Fibroblast of skin of scalp (primary cell): ENCODE data around the gene FANK1.
A peak's percentile ranks its signal among the peaks of the same experiment; 100 is the strongest.

Experiments
- DNase-seq: peaks from one replicate; pipeline ENCODE4 v3.0.0-alpha.2; 2013

The FANK1 gene

DNA sequence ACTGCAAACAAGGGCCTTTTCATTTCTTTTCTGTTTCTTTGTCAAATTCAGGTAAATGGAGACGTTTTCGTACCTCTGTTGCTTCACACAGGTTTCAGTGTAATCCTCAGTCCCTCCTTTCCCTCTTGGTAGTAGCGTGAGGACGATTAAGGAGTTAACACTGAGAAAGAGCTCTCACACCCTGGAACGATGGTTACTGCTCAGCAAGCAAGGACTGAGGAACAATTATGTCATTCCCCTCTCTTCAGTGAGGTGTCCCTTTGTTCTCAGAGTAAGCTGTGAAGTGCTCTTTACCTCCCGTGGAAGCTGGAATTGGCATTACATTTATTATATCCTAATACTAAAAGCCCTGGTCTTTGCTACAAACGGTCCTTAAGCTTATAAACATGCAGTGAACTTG, 95.9 kb downstream of the FANK1 start:
- DNase-seq, result no peak

DNA sequence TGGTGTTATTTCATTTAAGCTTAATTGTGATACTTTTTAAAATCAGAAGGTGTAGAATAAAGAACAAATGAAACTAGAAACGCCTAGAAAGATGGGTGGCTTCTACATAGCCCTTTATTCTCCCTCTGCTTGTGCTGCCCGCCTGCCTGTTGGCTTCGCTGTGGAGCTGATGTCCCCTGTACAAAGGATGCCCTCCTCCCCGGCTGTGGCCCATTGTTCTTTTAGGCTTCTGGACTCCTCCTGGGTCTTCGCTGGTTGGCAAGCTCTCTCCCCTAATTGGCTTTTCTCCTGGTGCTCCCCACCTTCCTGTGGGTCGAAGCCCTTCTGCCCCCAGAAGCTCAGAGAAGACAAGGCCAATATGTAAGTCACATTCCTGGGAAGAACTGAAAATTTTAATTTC, 98.2 kb downstream of the FANK1 start:
- no peak for DNase-seq

DNA sequence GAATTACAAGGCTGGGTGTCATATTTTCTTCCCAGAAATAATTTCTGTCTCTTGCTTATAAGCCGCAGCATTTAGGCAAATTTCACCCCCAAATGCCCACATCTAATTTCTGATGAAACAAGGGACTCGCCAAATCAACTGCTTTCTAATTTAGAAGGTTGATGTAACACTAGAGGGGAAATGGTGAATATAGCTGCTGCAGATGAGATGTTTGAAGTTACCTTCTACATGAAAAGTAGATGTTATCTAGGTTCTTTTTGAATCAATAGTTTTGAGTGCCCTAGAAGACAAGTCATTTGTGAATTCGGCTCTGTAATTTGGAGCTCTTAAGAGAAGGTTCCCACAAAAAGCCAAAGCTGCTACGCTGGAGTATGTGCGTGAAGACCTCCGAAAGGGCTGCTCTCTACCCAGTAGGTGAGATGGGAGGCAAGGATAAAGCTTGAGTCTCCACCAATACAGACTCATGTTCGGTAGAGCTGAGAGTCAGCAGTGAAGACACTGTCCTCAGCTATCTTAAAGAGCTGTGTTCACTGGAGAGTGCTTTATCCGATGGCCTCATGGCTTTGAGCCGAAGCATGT, 99.5 kb downstream of the FANK1 start:
- DNase-seq, result no peak

DNA sequence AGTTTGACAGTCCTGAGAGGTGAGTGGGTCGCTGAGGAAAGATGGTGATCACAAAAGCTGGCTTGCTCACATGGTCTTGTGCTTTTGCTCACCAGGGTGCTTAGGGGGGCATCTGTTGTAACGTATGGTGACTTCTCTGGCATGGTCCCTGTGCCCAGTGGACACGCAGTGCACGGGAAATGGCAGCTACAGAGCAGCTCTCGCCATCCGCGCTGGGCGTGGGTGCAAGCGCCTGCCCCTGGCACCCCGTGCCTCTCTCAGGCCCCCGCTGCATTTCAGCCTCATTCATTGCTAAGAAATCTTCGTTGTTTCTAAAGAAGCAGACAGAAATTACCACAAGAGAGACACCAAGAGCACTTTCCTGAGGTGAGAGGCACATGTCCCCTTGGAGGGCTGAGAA, 101.2 kb downstream of the FANK1 start:
- no peak for DNase-seq

DNA sequence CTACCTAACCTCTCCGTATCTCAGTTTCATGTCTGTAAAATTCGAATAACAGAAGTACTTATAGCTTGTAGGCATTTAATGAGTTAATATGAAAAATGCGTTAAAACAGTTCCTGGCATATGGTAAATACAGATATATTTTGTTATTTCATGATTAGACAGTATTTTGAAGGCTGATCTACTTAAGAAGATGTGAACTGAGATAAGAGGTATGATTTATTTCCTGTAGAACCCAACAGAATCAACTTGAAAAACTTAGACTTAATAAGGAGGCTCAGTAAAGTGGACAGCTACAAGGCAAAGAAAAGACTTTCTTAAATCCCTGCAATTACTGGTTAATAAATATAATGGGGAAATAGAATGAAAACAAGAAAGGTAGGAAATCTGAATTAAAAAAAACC, 103.3 kb downstream of the FANK1 start:
- DNase-seq, result no peak

DNA sequence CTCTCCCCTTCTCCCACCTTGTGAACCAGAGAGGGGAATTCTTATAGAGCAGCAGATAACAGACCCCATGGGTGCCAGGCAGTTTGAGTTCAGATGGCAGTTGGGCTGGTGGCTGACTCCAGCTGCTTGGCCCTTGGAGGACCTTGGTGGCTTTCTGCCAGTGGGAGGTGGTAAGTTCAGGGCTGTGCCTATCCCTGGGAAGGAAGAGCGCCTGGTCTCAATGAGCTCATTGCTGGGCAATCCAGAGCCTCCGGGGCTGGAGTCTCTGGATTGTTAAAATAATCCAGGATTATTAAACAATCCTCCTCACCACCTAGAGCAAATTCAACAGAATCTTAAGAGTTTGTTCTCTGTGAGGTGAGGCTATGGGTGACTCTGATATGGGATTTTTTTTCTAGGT, 105.2 kb downstream of the FANK1 start:
- peak; percentile 53 for DNase-seq

DNA sequence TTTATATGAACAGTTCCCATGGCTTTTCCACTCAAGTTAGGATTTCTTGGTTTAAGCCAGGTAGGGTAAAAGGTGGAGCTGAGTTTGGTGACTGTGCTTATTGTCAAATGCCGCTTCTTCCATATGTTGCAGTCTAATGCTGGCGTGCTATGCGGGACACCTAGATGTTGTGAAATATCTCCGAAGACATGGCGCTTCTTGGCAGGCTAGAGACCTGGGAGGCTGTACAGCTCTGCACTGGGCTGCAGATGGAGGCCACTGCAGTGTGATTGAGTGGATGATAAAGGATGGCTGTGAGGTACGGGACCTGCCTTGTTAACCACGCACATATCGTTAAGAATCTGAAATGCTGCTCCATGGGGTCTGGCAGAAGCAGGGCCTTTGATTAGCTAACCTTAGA, 108.4 kb downstream of the FANK1 start:
- DNase-seq, result no peak

DNA sequence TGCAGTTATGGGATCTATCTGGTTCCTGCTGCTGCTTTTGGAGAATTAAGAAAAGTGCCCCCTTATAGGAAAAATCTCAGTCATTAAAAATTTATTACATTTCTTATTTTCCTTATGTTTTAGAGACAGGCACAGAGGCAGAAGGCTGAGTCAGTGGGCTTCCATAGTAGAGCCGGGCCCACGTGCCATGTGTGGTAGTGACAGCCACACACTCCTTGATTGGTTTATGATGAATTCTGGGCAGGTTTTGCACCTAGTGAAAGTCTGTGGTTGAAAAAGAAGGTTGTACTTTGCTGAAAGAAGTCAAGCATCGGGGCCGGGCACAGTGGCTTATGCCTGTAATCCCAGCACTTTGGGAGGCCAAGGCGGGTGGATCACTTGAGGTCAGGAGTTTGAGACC, 109.9 kb downstream of the FANK1 start:
- DNase-seq, result no peak

DNA sequence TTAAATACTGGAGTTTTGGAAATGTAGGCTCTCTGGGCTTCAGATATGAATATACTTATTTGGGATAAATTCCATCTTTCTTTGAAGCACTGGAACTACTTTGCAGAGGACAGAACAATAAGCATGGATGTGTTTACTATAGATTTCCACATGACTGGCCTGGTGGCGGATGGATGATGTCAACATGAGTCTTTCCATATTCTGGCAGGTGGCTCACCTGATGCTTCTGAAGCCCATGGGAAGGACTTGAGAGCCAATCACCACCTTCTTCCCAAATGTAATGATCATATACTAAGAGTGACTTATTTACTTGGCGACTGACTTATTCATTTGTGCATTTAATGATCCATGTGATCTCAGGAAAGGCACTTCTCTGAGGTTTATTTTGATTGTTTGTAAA, 110.5 kb downstream of the FANK1 start:
- no peak for DNase-seq

DNA sequence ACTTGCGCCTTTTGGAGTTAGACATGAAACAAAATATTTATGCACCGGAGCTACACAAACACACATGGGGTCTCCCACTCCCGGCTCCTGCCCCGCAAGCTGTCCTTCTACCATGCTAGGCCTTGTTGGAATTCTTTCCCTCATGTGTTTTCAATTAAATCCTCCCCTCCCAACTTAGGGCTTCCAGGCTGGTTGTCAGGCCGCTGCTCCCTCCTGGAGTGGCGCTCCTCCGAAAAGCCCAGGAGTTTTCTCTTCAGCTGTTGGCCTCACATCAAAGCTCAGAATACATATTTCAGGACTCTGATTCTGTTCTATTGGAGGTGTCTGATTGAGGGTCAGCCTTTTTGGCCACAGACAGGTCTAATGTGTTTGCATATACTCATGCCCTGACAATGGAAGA, 113.3 kb downstream of the FANK1 start:
- DNase-seq, result peak; percentile 68

DNA sequence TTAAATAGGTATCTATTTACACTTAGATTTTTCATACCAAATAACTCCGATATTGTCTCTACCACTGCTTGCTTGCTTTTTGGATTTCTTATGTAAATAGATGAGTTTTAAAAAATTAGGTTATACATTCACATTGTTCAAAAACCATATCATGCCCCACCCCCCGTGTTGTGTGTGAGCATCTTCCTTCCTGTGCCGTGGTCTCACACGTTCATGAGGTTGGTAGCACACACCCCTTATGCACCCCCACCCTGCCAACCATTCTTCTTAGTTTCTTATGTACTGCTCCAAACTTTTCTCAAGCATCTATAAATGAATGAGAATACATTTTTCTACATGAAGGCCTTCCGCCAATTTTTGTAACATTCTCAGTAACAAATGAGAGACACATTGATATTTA, 115.6 kb downstream of the FANK1 start:
- no peak for DNase-seq

DNA sequence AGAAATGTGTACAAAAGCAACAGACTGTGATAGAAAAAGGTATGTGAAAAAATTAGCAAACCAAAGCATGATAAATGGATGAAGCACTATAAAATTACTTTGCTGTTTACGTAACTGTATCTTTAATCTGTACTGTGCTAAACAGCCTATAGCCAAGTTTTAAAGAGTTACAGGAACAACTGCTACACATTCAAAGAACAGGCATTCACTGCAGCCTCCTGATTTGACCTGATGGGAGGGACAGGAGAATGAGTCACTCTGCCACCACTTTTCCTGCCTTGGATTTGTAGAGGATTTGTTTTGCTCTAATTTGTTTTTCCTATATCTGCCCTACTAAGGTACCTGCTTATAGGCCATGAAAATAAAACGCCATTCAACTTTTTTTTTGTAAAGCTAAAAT, 116.1 kb downstream of the FANK1 start:
- no peak for DNase-seq

DNA sequence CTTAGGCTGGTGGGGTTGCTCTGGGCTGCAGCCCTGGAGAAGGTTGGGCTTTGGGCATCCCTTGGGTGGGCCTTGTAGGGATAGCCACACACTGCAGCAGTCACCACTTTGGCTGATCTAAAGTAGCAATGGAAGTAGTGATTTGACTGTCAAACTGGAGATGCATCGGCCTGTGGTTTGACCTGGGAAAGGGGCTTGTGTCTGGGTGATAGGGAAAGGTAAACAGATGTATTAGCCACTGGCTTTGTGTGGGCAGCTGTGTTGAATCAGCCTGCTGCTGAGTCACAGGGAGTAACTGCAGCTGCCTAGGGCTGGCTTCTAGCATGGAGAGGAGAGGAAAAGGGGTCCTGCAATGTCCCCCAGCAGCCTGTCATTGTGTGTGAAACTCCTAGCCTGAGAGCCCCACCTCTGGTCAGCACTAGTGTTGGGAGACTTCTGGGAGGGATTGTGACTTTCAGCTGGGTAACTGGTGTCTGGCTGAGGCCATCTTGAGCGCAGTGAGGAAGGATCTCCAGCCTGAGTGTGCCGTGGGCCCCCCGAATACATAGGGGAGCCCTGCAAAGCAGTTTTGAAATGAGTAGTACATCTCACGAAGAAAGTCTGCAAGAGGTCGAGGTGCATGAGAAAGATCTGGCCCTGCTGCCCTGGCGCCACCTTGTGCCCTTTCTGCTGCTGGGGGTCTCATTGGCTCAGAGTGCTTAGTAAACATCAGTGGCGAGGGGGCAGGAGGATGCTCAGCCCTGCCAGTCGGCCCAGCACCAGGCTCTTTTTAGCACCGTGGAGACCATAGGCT, 117.3 kb downstream of the FANK1 start:
- peak; percentile 65 for DNase-seq

DNA sequence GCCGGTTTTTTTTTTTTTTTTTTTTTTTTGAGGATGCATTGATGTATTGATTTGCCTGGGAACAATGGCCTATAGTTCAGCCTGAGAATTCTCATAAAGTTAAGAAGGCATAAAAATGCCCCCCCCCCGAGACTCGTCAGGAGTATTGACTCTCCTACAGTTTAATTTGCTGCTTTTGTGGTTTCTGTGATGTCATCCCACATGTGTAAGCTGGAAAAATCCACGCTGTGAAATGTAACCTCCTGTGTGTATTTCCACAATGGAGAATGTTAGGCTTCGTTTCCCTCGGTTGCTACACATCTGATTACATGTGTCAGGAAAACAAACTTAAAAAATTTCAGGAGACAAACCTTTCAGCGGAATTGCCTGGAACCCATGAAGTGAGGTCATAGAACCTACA, 117.9 kb downstream of the FANK1 start:
- DNase-seq, result peak; percentile 65

DNA sequence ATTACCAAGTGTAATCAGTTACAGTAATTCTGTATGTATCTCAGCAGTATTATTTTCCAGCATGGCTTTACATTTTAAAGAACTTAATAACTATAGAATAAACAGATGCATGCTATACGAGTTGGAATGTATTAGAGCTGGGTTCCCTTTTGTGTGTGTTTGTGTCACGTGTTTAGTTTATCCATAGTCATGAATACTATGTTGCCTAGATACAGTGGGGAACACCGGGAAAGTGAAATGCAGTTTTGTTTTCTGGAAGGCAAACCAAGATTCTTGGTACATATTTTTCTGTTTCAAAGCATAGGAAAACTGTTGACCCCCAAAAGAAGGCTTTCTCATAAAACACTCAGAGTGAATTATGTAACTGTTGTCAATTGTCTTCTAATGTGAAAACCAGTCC, 119.0 kb downstream of the FANK1 start:
- DNase-seq, result no peak

DNA sequence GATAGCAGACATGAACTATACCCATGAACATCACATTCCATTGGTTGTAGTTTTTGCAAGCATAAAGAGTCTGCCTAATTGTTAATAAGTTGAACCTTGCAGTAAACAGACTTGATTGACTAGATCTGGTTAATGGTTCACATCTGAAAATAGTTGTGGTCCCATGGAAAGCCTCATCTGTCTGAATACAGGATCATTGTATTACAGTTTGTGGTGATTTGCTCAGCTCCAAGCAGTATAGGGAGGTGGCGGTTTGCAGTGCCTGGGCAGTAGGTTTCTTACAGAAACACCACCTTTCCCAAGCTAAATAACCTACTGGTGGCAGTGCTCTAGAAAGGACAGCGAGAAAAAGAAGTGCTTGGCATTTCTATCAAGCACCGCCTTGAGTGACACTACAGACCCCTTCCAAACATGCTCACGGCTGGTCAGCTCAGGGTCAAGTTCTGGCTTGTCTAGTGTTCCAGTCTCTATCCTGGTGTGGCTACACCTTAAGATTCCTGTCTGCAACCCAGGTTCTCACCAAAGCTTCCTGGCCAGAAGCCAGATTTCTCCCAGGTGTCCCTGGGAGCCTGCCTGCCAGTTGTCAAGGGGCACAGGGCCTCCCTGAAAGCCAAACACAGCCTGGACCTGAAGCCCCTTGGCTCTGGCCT, 119.9 kb downstream of the FANK1 start:
- no peak for DNase-seq

DNA sequence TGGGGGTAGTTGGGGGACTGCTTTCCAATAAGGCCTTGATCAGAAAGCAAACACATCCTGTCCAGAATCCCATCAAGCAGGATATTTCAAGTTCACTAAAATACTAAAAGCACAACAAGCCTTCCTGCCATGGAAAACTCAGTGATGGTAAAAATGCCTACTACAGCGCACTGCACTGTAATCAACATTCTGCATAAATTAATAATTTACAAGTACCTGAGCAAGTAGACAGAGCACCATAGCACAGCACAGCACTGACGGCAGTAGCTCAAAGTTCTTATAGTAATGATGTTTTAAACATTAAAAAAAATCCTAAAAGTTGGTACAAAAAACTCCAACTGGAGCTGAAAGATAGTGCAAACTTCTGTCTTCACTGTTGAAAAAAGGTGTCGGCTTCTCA, 120.5 kb downstream of the FANK1 start:
- DNase-seq, result no peak

DNA sequence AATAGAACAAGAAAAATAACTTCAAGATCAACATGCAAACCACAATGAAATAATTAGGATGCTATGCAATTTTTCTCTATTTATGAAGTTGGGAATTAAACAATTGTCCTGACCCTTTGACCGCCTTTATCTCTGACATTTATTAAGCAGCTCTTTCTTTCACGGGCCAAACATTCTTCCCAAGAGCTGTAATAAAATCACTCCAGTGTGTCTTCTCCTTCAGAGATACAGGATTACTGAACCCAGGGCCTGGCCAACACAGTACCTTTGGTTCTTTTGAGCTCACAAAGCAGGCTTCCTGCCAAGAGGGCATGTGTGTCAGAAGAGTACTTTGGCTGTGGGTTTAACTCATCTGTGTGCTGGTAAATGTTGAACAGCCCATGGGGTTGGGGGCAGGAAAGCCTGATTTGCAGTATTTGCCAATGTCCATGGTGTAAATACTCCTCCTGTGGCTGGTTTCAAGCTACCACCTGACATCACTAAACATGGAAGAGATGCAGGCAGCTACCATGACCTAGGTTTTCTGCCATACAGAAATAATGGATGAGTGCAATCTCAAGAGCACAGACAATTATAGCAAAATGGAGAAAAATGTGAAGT, 121.7 kb downstream of the FANK1 start:
- peak; percentile 35 for DNase-seq

DNA sequence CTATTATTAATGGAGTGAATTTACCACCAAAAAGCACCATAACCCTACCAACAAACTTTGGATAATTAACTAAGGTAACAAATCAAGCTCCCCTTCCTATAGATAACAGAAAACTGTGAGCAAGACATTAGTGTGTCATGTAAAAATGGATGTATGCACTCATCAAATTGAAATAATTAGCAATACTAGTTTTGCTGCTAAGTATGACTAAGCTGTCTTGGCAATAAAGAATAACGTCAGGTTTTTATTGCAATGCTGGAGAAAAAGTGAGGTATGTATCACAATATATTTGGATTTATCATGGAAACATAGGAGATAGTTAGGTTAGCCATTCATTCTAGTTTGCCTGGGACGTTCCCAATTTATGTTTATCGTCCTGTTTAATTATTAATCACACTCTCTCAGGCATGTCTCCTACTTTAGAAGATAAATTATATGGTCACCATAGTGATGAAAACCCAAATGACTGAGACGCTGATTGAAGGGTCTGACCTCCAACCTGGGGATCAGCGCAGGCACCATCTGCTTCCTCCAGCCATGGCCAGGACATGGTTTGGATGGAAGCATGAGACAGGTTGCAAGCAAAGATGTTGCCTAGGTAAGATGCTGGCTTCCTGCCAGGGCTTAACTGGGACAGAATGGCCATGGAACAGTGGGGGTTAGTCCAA, 125.6 kb downstream of the FANK1 start:
- no peak for DNase-seq

DNA sequence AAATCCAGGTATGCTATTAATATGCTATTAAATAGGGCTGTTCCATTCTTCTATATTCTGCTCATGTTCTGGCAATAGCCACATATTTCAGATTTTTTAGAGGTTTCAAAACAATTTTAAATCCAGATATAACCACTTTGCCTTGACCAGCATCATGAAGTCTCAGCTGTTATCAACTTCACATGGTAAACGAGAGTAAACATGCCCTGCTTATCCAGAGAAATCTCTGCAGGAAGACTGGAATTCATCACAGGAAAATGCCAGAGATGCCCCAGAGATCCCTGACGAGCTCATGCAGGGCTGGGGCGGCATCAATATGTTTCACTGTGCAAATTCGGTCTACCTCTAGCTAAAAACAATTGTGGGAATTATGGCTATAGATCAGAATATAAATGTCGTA, 126.5 kb downstream of the FANK1 start:
- DNase-seq, result no peak

DNA sequence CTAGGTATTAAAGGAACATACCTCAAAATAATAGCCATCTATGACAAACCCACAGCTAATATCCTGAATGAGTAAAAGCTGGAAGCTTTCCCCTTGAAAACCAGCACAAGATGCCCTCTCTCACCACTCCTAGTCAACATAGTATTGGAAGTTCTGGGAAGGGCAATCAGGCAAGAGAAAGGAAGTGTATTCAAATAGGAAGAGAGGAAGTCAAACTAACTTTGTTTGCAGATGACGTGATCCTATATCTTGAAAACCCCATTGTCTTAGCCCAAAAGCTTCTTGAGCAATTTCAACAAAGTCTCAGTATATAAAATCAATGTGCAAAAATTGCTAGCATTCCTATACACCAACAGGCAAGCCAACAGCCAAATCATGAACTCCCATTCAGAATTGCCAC, 131.3 kb downstream of the FANK1 start:
- no peak for DNase-seq

DNA sequence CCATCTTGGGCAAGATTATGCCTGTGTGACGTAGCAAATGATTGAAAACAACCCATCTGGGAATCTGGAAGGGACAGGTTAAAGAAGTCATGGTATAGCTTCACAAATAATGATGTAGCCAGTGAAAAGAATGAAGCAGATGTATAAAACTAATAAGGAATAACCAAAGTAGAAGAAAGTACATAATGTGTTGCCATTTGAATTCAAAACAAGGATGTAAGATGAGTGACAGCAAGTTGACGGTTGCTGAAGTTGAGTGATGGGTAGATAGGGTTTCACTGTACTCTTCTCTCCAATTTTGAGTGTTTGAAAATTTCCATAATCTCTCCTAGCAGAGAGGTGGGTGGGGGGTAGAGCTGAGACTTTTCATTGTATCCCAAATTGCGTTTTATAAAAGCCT, 133.6 kb downstream of the FANK1 start:
- DNase-seq, result no peak

DNA sequence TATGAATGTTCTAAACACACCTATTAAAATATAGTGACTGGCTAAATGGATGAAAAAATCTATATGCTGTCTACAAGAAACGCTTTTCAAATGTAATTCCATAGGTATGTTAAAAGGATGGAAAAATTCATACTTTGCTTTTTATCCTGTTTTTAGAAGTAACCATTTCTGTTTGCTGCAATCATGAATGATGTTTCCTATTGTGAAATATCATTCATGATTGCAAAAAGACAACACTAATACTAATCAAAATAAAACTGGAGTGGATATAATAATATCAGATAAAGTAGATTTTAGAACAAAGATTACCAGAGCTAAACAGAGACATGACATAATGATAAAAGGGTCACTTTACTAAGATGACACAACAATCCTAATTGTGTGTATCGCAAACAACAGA, 138.2 kb downstream of the FANK1 start:
- DNase-seq, result no peak
